GM21528 (cell line): ENCODE results near the gene AHCYL1.
A peak's percentile ranks its signal among the peaks of the same experiment; 100 is the strongest.

ENCODE experiments used
- ATAC-seq: cut with Tn5 transposase; IDR thresholded peaks from one replicate; pipeline ENCODE4 v1.9.1; 2021; ENCODE audit warnings: mild to moderate bottlenecking, moderate library complexity; ENCODE audit not compliant: unreplicated experiment, low FRiP score

The AHCYL1 gene

DNA sequence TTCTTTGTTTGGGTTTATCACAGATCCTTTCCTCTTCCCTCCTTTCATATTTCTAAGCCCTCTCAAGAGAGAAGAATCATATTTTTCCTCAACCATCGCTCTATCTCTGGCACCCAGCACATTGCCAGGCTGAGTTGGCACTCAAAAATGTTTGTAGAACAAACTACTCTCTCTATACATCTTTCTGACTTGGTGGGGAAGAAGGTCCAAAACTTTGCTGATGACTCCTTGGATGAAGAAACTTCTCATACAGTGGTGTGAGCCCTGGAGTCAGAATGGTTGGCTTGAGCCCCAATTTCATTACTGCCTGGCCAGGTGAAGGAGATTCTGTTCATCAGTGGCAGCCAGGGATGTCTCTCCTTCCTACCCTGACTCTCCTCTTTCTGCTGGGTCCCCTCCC is 74.0 kb downstream of the AHCYL1 start:
- ATAC-seq, result no peak

DNA sequence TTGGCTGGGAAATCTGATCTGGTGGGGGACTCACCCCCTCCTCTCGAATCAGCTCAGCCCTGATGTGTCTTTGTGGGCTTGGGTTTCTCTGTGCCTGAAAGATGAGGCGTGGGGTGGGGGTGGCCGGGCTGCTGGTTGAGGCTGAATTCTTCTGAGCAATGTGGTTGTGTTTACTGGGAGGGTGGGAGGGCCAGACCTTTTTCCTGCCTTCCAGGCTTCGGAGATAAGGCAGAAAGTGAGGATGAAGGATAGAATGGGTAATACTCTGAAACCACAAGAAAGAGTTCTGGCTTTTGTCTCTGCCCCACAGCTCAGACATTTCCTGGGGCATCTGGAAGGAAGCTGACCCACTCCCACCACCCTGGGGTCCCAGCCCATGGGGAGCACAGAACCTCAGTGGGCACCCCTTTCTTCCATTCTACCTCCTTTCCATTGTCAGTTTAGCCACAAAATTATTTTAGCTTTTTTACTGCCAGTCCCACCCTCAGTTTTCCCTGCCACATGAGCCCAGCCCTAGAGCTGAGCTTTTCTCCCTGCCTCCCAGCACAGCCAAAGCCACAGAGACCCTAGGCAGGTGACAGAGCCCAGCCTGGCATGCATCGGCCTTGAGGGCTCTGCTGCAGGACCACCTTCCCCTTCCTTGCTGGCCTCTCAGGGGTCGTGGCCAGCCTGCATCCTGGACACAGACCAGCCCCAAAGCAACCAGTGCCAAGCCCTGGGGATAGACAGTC is 74.7 kb downstream of the AHCYL1 start:
- no peak for ATAC-seq

DNA sequence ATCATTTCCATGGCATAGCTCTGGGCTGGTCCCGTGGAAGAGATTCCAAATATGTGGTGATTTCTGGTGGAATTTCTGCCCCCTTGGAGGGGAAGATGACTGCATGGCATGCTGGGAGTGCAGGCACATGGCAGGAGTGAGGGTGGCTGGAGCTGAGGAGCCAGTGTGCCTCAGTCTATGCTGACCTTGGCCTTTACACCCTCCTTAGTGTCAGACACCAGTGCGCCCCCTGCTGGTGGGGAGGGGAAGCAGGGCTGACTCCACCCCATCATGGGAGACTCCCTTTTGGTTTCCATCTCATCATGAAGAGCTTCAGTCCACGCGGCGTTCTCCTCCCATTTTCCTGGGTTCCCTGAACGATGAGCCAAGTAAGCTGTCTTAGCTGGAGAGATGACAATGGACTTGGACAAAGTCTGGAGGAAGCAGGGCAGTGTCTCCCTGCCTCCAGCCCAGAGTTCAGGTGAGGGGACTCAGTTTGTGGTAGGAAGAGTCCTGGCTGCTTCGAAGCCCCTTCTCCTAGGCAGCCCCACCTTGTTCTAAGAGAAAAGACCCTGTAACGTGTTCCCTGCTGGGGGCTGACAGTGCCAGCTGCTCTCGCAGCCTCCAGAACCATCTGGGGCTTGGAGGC is 75.6 kb downstream of the AHCYL1 start:
- ATAC-seq, result peak; percentile 55

DNA sequence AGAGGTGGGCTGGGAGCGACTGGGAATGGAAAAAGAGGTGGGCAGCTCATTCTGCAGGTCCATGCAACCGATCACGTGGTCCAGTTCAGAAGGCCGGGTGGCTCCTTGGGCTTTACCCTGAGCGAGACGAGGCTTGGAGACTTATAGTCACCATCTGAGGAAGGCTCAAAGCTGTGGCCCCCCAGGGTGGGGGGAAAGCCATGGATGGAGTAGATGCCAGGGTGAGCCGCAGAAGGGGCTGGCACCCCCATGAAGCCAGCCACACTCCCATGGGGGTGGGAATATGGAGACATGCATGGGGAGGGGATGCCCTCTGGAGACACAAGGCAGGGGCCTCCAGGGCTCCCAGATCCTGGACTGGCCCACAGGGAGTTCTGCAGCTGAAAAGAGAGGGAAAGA is 76.1 kb downstream of the AHCYL1 start:
- ATAC-seq, result no peak

DNA sequence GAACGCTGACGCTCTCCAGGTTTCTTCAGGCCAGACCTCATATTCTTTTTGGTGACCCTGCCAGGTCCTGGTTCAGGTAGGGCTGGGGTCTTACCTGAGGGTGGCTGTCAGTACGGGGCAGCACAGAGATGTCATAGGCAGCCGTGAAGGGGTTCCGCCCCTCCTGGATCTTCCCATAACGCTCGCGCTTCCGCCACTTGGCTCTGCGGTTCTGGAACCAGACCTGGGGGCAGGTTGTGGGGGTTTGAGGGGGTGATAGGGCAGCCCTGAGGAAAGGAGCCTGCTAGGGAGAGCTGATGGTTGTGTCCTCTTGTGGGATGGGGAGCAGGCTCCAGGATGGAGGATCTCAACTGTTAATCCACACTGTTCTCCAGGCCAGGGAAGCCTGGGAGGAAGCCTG is 76.8 kb downstream of the AHCYL1 start:
- ATAC-seq, result no peak

DNA sequence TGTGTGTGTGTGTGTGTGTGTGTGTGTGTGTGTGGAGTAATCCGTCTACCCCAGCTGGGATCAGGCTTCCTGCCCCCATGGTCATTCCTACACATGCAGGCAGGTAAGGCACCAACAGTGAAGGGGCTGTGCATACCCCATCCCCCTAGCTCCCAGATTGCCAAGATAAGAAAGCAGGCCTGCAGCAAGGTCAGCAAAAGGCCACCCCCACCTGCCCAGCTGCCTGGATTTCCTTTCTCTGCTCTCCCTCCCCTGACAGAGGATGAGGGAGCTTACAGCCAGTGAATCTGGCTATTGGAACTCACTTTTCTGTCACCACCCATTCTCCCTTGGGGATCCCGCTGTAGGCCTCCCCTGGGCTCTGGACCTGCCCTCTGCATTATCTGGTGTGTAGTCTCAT is 78.0 kb downstream of the AHCYL1 start:
- ATAC-seq, result no peak

DNA sequence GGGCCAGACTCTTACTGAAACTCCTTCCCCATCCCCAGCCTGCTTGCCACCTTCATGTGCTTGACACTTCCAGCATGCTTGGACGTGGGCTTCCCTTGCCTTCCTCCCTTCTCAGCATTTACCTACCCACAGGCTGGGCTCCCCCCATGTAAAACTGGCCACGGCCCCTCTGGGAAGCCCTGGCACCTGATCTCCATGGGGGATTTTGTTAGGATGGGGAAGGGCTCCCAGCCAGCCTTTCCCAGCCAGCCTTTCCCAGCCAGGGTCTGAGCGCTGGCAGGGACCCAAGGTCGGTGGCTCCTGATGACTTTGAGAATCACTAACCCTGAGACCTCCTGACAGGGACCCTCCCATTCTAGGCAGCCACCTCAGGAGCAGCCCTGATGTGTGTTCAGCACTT is 79.2 kb downstream of the AHCYL1 start:
- no peak for ATAC-seq

DNA sequence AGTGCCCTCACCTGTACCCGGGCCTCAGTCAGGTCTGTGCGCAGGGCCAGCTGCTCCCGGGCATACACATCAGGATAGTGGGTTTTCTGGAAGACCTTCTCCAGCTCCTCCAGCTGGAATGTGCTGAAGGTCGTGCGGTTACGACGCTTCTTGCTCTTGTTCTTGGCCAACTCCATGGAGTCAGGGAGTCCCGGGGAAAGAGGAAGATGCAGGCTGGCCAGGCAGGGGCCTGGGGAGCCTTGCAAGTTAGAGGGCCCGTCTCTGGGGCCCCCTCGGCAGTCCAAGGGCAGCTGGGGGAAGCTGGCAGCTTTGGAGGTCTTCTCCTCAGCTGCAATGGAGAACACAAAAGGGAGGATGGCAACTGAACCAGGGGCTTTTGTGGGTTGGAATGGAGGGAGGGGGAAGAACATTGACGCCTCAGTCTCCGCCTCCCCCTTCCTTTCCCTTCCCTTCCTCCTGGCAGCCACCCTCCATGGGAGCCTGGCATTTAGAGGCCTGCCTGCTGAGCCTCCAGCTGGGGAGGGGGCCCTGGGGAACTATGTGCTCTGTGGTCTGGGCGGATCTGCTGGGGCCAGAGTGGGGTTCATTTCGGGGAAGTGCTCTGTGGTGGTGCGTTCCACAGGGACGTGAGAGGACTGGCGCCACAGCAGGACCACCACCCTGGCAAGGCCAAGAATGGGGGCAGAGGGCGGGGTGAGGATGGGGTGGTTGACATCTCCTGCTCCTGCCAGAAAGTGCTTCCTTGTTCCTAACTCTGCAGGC is 80.2 kb downstream of the AHCYL1 start:
- ATAC-seq, result no peak

DNA sequence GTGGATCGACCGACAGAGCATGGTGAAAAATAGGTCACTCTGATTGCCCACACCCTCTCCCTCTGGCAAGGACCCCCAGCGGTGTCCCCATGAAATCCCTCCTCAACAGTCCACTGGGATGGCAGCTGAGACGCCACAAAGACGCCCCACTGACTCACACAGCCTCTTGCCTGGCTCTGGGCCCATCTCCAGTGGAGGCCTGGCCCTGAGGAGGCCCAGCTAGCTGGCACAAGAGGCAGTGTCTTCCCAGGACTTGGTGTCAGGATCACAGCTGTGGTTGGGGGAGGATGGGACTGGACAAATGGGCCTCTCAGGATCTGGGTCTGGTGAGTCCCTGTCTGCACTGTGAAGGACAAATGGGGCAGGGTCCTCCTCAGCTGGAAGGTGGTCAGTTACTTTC is 81.3 kb downstream of the AHCYL1 start:
- no peak for ATAC-seq

DNA sequence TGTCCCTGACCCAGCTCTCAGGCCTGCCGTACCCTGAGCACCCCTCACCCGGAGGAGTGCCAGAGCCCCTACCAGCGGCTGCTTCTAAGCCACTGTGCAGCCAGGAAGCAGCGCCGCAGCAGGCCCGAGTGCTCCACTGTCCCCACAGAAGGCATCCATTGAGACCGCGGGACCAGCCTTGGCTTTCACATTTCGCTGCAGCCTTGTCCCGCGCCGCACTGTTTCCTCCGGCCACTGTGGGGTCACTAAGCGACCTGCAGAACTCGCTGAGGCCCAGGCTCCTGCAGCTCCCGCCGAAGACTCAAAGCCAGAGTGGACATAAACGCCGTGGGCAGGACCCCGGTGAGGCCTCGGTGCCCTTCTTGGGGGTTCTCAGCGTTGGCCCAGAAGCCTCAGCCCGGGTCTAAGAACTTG is 82.9 kb downstream of the AHCYL1 start:
- ATAC-seq, result no peak

DNA sequence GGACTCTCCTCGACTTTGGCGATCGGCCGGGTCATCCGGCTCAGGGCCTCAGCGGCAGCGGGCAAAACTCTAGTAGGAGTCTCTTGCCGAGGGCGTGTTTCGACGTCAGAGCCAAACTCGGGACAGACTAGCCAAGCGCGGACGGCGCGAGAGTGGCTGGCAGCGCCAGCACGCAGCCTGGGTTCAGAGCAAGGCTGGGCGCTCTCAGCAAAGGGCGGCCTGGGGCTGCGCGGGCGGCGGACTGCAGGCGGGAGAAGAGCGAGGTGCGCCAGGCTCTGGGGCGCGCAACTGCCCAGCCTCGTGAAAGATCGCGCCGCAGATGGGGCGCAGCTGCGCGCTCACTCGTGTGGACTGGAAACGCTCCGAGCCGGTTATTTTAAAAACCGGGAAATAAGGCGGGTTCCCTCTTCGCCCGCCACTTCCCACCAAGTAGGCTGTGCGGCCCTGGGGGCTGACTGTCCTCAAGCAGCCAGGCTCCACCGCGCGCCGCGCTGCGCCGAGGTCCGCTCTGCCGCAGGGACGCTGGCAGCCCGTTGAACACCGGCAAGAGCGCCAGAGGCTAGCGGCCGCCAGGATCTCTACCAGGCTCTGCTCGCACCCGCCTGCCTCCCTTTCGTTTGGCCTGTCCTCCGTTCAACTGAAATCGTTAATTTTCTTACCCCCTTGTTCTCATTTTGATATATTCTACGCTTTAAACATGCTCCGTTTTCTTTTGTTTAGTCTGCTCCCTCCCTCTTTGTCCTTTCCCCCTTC is 83.5 kb downstream of the AHCYL1 start:
- ATAC-seq, result no peak

DNA sequence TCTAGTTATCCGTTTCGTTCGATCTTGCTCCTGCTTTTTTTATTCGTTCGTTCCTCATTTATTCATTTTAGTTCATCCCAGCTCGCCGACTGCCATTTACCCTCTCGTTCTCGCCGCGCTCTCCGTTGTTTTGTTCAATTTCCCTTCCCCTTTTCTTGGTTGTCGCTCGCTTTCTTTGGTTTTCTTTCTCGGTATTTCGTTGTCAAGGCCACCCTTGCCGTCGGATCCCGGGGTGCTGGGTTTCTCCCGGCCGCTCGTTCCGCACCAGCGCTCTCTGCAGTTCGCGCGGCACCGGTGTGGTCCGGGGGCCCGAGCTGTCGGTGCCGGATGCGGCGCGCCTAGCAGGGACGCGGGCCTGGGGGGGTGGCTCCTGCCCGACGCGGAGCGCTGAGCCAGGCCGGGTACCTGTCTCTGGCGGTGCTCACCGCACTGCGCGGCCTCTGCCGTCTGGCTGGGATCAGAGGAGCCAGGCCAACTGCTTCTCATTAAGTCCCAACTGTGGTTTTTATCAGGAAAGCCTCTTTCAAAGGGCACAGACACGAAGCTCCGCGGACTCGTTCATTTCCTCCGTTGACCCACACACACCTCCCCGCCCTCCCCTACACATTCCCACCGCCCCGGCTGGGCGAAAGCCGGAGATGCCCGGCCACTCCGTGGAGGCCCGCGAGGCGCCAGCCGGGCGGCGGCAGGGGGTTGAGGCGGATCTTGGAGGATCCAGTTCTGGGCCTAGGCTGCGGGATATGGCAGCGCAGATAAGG is 84.3 kb downstream of the AHCYL1 start:
- no peak for ATAC-seq

DNA sequence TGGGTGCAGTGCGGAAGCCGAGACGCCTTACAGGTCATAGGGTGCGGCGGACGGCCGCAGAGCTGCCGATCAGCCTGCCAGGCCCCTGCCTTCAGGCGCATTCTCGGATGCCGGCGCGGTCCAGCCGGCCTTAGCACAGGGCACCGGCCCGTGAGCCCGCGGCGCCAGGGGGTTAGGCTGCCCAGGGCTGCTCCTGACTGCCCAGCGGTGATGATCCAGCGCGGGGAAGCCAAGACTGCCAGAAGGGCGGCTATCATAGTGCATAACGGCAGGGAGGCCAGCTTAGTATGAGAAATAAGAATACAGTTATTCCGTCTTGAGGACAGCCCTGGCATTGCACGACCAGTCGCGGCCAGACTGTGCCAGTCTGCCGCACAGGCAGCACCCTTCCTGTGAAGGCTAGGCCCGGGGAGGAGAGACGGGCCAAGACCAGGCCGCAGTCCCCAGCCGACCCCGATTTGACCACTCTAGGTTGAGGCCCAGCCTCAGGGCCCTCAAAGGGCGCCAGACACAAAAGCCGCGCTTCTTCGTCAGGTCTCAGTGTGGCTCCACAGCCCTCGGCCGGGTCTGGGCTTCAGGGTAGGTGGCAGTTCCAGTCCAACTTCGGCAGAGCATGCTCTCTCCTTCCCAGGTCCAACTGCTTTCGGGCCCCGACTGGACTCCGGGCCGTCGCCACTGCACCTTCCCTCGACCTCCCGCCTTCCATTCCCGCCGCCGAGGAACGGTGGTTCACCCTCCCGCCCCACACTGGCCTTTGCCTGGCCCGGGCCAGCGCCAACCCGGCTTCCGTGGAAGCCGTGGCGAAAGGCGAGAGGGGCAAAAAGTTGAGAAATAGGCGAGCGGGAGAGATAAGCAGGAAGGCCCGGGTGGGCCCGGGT is 85.1 kb downstream of the AHCYL1 start:
- no peak for ATAC-seq

DNA sequence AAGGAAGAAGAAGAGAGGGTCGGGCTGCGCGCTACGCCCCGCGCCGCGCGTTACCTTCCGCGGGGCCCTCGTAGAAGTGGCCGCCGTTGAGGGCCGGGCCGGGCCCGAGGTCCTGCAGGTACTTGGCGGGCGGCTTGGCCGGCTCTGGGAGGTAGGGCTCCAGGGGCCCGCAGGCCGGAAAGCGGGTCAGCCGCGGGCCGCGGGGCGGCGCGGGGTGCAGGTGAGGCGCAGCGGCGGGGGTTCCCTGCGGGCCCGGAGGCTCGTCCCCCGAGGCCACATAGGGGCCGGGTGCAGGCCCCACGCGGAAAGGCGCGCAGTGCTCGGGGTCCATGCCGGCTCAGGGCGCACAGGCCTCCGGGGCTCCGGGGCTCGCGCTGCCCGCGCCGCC is 85.7 kb downstream of the AHCYL1 start:
- no peak for ATAC-seq

DNA sequence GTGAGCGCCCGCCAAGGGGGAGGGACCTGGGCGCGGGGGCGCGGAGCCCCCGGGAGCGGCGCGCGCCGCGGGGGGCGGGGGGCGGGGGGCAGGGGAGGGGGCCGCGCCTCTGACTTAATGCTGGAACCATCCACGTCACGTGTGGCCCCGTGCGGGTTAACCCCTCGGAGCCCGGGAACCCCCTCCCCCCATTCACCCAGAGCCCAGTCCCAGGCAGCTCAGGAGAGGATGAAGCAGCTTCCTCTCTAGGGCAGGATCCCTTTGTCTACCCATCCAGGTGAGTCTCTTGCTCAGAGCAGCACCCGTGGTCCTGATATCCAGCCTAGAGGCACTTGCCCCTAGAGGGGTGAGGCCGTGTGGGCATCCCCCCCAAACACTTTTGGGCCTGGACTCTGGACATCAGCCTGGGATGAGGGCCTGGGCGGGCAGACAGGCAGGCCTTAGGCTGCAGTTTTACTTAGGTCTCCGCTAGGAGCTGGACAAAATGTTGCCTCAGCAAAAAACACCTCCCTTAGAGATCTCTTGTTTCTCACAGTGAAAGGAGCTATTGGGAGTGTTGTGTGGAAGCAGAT is 86.2 kb downstream of the AHCYL1 start, which contains the start of gene ALX3:
ALX3 (minus strand) TSS at position 2 of the 572 bp plus-strand sequence. CDS start 60 bp downstream, outside the sequence.
- ATAC-seq, result no peak
